MM.1S (cell line): ENCODE data around the gene E2F3.

ENCODE experiments used
- DNase-seq: peaks from one replicate; pipeline ENCODE4 v3.0.0-alpha.2; 2015
- H2AFZ ChIP-seq: fragments of 300-600 bp; sonication (generic); 2 replicates; pipeline ENCODE4 v1.6.0; 2016; ENCODE audit warnings: antibody characterized with exemption, low read length
- H3F3A ChIP-seq: fragments of 300-600 bp; sonication (generic); 2 replicates; pipeline ENCODE4 v1.6.1; 2016; ENCODE audit warnings: mild to moderate bottlenecking, antibody characterized with exemption, low read length, moderate library complexity, mixed read lengths; ENCODE audit not compliant: insufficient read depth
- H3K27ac ChIP-seq: fragments of 300-600 bp; sonication (generic); 2 replicates; pipeline ENCODE4 v1.5.1; 2016; ENCODE audit warnings: mild to moderate bottlenecking, low read length
- H3K27me3 ChIP-seq: fragments of 300-600 bp; sonication (generic); replicated peaks from 2 replicates; pipeline ENCODE4 v1.6.0; 2016; ENCODE audit warnings: low read length; ENCODE audit not compliant: insufficient read depth
- H3K36me3 ChIP-seq: fragments of 300-600 bp; sonication (generic); replicated peaks from 2 replicates; pipeline ENCODE4 v1.6.1; 2016; ENCODE audit warnings: mild to moderate bottlenecking, low read length, mixed read lengths; ENCODE audit not compliant: insufficient read depth
- H3K4me1 ChIP-seq: fragments of 300-600 bp; sonication (generic); 2 replicates; pipeline ENCODE4 v1.6.1; 2016; ENCODE audit warnings: low read length, mixed read lengths
- H3K4me2 ChIP-seq: fragments of 300-600 bp; sonication (generic); 2 replicates; pipeline ENCODE4 v1.6.0; 2016; ENCODE audit warnings: low read depth, low read length
- H3K4me3 ChIP-seq: fragments of 300-600 bp; sonication (generic); 2 replicates; pipeline ENCODE4 v1.5.1; 2016; ENCODE audit warnings: low read length, mixed read lengths
- H3K79me2 ChIP-seq: fragments of 300-600 bp; sonication (generic); 2 replicates; pipeline ENCODE4 v1.6.1; 2016; ENCODE audit warnings: mixed run types, low read length, mixed read lengths
- H3K9ac ChIP-seq: fragments of 300-600 bp; sonication (generic); 2 replicates; pipeline ENCODE4 v1.6.1; 2016; ENCODE audit warnings: low read length, mixed read lengths
- H3K9me2 ChIP-seq: fragments of 300-600 bp; sonication (generic); replicated peaks from 2 replicates; pipeline ENCODE4 v1.6.1; 2016; ENCODE audit warnings: mild to moderate bottlenecking, low read length, mixed read lengths; ENCODE audit not compliant: insufficient read depth
- H3K9me3 ChIP-seq: fragments of 300-600 bp; sonication (generic); replicated peaks from 2 replicates; pipeline ENCODE4 v1.6.1; 2016; ENCODE audit warnings: mild to moderate bottlenecking, low read length, mixed read lengths; ENCODE audit not compliant: insufficient read depth
- H4K20me1 ChIP-seq: fragments of 300-600 bp; sonication (generic); 2 replicates; pipeline ENCODE4 v1.6.1; 2016; ENCODE audit warnings: mild to moderate bottlenecking, low read length, moderate library complexity, mixed read lengths; ENCODE audit not compliant: insufficient read depth
- EZH2 ChIP-seq: fragments of 300-600 bp; sonication (generic); optimal IDR thresholded peaks from 2 replicates; pipeline ENCODE3; 2017; ENCODE audit warnings: low read depth, mild to moderate bottlenecking, antibody characterized with exemption, low read length, mixed read lengths
- EZH2phosphoT487 ChIP-seq: fragments of 300-600 bp; sonication (generic); IDR thresholded peaks from 2 replicates; pipeline ENCODE4 v1.6.1; 2018; ENCODE audit warnings: antibody characterized with exemption, low read length
- TF ChIP-seq, protein P1 (sequence below): fragments of 300-600 bp; sonication (generic); IDR thresholded peaks from 2 replicates; pipeline ENCODE4 v1.5.1; 2016; ENCODE audit warnings: antibody characterized with exemption, low read length, mixed read lengths

The E2F3 gene

DNA sequence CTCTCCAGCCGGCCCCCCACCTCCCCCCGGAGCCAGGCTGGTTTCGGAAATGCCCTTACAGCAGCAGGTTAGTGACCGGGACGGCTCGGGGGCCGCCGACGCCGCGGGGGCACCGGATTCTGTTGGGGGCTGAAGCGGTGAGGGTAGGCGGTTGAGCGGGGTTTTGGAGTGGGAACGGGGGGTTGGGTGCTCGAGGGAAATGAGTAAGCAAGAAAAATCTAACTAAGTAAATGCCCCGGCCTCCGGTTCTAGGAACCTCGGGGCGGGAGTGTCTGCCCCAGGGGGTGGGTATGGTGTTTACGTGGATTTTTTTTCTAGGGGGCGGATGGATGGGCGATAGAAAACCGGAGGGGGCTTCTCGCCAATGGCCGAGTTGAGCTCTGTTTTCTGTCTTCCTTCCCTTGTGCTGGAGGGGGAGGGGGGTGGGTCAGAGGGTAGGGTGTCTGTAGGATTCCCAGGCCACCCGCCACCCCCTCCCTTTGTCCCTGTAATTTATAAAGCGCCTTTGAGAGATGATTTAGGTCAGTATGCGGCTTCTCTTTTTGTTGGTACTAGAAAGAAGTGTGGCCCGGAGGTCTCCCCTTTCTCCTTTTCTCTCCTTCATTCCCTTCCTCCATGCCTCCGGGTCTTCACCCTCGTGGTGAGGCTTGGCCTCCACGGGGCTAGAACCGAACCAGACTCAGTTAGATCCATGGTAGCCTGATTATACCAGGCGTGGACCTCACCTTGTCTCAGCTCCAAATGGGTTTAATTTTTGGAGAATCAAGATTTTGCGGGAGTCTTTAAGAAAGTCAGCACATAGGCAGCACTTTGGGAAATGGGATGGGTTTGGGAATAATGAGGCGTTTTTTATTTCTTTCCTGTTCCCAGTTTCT, 2.3 kb downstream of the E2F3 start:
- DNase-seq, result no peak
- Histone ChIP-seq H4K20me1 (no peaks in the 10 kb centered on the region), H3K9me3 (no peaks in the 10 kb centered on the region), H3K4me1 (peaks cover 33% of the 10 kb centered on the region), H3F3A (peaks cover 41% of the 10 kb centered on the region), H2AFZ (no peak overlapping the region), H3K36me3 (no peaks in the 10 kb centered on the region), H3K27ac (peak overlapping the region; percentile 94), H3K9me2 (no peaks in the 10 kb centered on the region), H3K9ac (peak overlapping the region; percentile 95), H3K4me3 (peak overlapping the region; percentile 83), H3K79me2 (peaks cover 67% of the 10 kb centered on the region), H3K27me3 (no peaks in the 10 kb centered on the region), H3K4me2 (peak overlapping the region; percentile 68)
- TF ChIP-seq EZH2 (no peak), EZH2phosphoT487 (no peak)
- TF ChIP-seq, protein P1, sequence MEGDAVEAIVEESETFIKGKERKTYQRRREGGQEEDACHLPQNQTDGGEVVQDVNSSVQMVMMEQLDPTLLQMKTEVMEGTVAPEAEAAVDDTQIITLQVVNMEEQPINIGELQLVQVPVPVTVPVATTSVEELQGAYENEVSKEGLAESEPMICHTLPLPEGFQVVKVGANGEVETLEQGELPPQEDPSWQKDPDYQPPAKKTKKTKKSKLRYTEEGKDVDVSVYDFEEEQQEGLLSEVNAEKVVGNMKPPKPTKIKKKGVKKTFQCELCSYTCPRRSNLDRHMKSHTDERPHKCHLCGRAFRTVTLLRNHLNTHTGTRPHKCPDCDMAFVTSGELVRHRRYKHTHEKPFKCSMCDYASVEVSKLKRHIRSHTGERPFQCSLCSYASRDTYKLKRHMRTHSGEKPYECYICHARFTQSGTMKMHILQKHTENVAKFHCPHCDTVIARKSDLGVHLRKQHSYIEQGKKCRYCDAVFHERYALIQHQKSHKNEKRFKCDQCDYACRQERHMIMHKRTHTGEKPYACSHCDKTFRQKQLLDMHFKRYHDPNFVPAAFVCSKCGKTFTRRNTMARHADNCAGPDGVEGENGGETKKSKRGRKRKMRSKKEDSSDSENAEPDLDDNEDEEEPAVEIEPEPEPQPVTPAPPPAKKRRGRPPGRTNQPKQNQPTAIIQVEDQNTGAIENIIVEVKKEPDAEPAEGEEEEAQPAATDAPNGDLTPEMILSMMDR, result no peak

DNA sequence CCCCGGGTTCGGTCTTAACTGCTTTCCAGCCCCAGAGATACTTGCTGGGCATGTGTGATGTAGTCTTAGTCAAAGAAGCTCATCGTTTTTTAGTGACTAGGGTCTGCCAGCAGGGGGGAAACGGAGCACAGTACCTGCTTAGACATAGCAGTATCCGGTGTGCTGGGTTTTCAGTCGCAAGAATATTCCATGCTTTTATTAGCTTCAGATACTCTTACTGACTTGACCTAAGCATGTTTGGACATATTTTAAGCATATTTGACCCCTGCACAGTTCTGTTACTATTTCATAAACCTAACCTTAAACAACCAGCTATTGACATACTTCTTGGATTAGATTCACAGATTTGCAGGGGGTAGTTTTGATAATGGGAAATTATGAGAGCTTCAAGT, 3.0 kb downstream of the E2F3 start:
- peak overlapping the region; percentile 83 for H3K4me3 ChIP-seq
- peak overlapping the region; percentile 95 for H3K9ac ChIP-seq
- H3K4me2 ChIP-seq, result peak overlapping the region; percentile 68
- H3K27me3 ChIP-seq, result no peaks in the 10 kb centered on the region
- no peaks in the 10 kb centered on the region for H3K9me2 ChIP-seq
- H3K27ac ChIP-seq, result peak overlapping the region; percentile 94; the same call in 1 of the 2 replicates
- no peaks in the 10 kb centered on the region for H3K36me3 ChIP-seq
- H3K9me3 ChIP-seq, result no peaks in the 10 kb centered on the region
- no peaks in the 10 kb centered on the region for H4K20me1 ChIP-seq
- H3K79me2 ChIP-seq, result peaks cover 69% of the 10 kb centered on the region
- TF ChIP-seq EZH2 (no peak), EZH2phosphoT487 (no peak)
- TF ChIP-seq, protein P1, result peak; percentile 75
- peaks cover 48% of the 10 kb centered on the region for H3F3A ChIP-seq
- DNase-seq, result peak; percentile 85
- H3K4me1 ChIP-seq, result peaks cover 34% of the 10 kb centered on the region
- no peak overlapping the region for H2AFZ ChIP-seq

DNA sequence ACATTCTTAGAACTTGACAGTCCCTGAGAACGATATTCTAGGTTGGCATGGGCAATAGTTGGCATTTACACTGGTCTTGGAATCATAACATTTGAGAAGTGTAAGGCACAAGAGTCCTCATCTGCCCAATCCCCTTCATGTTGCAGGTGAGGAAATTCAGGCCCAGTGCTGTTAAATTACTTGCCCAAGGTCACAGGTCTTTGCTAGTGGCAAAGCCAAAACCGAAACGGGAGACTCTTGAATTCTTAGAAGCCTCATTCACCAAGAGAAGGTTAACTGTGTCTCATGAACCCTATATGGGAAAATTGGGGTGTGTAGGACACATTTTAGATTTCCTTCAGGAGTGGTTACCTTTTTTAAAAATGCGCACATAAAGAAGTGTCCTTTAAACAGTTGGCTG, 7.2 kb downstream of the E2F3 start:
- peak overlapping the region; percentile 37; the same call in 1 of the 2 replicates for H3K9ac ChIP-seq
- H4K20me1 ChIP-seq, result no peaks in the 10 kb centered on the region

More for the DNA sequence above, 7.2 kb downstream of the E2F3 start:
- DNase-seq, result peak; percentile 72
- Histone ChIP-seq H3K4me1 (peaks cover 50% of the 10 kb centered on the region), H3K4me2 (peak overlapping the region; percentile 94), H3K36me3 (no peaks in the 10 kb centered on the region; the same call in 1 of the 2 replicates), H3K9me2 (no peaks in the 10 kb centered on the region), H3K27ac (peak overlapping the region; percentile 95), H3K9me3 (no peaks in the 10 kb centered on the region), H3K79me2 (peaks cover 95% of the 10 kb centered on the region), H3F3A (peaks cover 51% of the 10 kb centered on the region), H2AFZ (no peak overlapping the region), H3K4me3 (peak overlapping the region; percentile 44), H3K27me3 (no peaks in the 10 kb centered on the region)
- TF ChIP-seq, protein P1, result no peak
- no peak for TF ChIP-seq EZH2phosphoT487
- TF ChIP-seq EZH2, result no peak
